Measurements from ENCODE around the gene KCTD6. TPM values are rescaled to one million over a fixed set of nuclear protein-coding genes. Genes with fewer than 3 reads are reported as not detected.
A peak's percentile ranks its signal among the peaks of the same experiment; 100 is the strongest.

KCTD6 gene
- total RNA-seq, 2 experiments from 2014 or later = 5.6 to 5.8 TPM

DNA sequence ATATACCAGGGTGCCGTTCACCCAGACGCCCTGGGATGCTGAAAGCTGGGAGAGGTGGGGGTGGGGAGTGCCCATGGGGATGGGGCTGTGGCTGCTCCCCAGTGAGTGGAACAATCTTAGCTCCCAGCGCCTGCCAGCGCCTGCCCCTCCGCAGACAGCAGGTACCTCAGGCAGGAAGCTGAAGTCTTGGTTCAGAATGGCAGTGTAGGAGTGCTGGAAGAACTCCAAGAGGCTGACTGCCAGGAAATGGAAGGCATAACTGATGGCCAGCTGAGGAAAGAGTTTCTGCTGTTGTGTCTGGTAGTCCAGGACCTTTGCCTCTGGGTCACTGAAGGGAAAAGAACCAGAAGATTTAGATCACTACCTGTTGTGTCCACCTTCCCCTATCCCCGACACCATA is 36.7 kb downstream of the KCTD6 start:
- no peak overlapping the region for H3K4me3 Mint-ChIP-seq
- DNase-seq (no peak), ATAC-seq (no peak)
- peaks cover 12% of the 10 kb centered on the region for H3K4me1 Mint-ChIP-seq (ENCODE audit: low read depth)
- intact Hi-C loops (cut with micrococcal nuclease) = no loop called here
- POLR2A ChIA-PET = no interaction called here
- H3K27ac Mint-ChIP-seq = no peak overlapping the region
- no peaks in the 10 kb centered on the region for H3K27me3 Mint-ChIP-seq
- TF ChIP-seq, protein P1, sequence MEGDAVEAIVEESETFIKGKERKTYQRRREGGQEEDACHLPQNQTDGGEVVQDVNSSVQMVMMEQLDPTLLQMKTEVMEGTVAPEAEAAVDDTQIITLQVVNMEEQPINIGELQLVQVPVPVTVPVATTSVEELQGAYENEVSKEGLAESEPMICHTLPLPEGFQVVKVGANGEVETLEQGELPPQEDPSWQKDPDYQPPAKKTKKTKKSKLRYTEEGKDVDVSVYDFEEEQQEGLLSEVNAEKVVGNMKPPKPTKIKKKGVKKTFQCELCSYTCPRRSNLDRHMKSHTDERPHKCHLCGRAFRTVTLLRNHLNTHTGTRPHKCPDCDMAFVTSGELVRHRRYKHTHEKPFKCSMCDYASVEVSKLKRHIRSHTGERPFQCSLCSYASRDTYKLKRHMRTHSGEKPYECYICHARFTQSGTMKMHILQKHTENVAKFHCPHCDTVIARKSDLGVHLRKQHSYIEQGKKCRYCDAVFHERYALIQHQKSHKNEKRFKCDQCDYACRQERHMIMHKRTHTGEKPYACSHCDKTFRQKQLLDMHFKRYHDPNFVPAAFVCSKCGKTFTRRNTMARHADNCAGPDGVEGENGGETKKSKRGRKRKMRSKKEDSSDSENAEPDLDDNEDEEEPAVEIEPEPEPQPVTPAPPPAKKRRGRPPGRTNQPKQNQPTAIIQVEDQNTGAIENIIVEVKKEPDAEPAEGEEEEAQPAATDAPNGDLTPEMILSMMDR (IDR thresholded peaks at IDR 0.05) = no peak
- CTCF ChIA-PET = interaction anchor here (1.1 kb wide), 1 partner anchor 11 kb away, joined by 4 read pairs; no protein-coding TSS in a partner anchor
- no peaks in the 10 kb centered on the region for H3K36me3 Mint-ChIP-seq (ENCODE audit: low read depth)
- H3K9me3 Mint-ChIP-seq = no peaks in the 10 kb centered on the region

DNA sequence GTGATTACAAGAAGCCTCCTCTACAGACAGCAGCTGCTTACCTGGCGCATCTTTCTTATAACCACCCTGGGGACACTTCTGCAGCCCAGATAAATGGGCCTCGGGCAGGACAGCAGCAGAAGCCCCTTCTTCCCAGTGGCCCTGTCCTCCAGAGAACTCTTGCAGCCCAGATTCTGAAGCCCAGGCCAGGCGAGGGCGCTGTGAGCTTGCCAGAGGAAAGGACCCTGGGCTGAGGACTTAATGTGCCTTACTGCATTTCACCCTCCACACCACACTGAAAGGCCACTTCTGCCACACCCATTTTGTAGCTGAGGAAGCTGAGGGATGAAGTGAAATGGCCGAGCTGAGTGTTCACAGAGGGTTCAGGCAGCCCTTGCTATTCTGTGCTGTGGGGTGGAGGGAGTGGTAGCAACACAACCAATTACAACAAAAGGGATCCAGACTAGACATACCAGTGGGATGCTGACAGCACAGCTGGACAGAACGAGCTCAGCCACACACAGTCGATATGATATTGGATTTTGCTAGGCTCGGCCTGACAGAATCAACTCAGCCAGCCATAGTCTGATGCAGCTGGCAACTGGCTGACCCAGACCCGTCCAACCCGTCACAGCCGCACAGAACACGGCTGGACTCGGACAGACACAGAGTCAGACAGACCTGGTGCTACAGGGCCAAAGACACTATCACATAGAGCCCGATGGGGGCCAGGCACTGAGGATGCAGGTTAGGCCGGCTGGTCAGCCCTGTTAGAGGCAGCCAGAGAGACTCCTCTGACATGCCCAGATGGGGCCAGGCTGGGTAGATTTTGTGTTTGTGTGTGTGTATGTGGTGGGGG is 37.8 kb downstream of the KCTD6 start:
- CTCF ChIA-PET = interaction anchor here (1.1 to 1.2 kb wide), 2 partner anchors 23 to 223 kb away, joined by 3 to 4 read pairs; partner anchors contain the start of genes HTD2 and RPP14

DNA sequence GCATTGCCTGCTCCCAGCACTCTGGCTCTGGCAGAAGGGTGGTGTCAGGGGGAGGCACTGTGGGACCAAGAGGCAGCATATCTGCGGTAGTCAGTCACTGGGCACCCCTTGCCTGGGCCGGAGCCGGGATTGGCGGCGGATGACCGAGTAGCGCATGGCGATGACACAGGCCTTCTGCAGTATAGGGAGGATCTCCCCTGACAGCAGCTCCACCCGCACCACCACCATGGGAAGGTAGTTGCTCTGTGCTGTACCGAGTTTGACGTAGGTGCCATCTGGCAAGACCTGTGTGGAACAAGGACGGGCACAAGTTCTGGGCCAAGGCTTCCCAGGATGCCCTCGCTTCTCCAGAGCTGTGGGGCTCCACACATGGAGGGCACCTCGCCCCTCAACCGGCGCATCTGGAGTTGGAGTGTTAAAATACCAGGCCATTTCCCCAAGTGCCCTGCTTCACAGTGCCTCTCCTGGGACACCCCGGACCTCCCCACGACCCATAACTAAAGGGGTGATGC is 38.5 kb downstream of the KCTD6 start:
- H3K9me3 Mint-ChIP-seq = no peaks in the 10 kb centered on the region
- no peak overlapping the region for H3K4me3 Mint-ChIP-seq
- TF ChIP-seq, protein P1 (IDR thresholded peaks at IDR 0.05) = no peak
- ATAC-seq (no peak), DNase-seq (no peak)
- H3K27me3 Mint-ChIP-seq = no peaks in the 10 kb centered on the region
- no peak overlapping the region for H3K27ac Mint-ChIP-seq
- peaks cover 12% of the 10 kb centered on the region for H3K4me1 Mint-ChIP-seq (ENCODE audit: low read depth)
- H3K36me3 Mint-ChIP-seq (ENCODE audit: low read depth) = no peaks in the 10 kb centered on the region
- intact Hi-C loops (cut with micrococcal nuclease) = loop anchor here (5.0 to 10.0 kb wide), 4 partner anchors 38 to 223 kb away; partner anchors contain the start of genes HTD2, KCTD6, PDHB and RPP14
- ChIA-PET CTCF (interaction anchor here (1.1 to 1.2 kb wide), 2 partner anchors 23 to 224 kb away, joined by 3 to 4 read pairs; partner anchors contain the start of genes HTD2 and RPP14), POLR2A (no interaction called here)

More for the DNA sequence above, 37.8 kb downstream of the KCTD6 start:
- H3K9me3 Mint-ChIP-seq = no peaks in the 10 kb centered on the region
- POLR2A ChIA-PET = interaction anchor here (0.6 kb wide), 1 partner anchor 86 kb away, joined by 5 read pairs; no protein-coding TSS in a partner anchor
- no peaks in the 10 kb centered on the region for H3K36me3 Mint-ChIP-seq (ENCODE audit: low read depth)
- intact Hi-C loops (cut with micrococcal nuclease) = loop anchor here (5.0 to 10.0 kb wide), 4 partner anchors 37 to 222 kb away; partner anchors contain the start of genes HTD2, KCTD6, PDHB and RPP14
- TF ChIP-seq, protein P1 (IDR thresholded peaks at IDR 0.05) = no peak
- H3K4me1 Mint-ChIP-seq (ENCODE audit: low read depth) = peaks cover 12% of the 10 kb centered on the region
- no peak for ATAC-seq
- no peak overlapping the region for H3K27ac Mint-ChIP-seq
- no peak overlapping the region for H3K4me3 Mint-ChIP-seq
- no peaks in the 10 kb centered on the region for H3K27me3 Mint-ChIP-seq
- peak; percentile 25 for DNase-seq

DNA sequence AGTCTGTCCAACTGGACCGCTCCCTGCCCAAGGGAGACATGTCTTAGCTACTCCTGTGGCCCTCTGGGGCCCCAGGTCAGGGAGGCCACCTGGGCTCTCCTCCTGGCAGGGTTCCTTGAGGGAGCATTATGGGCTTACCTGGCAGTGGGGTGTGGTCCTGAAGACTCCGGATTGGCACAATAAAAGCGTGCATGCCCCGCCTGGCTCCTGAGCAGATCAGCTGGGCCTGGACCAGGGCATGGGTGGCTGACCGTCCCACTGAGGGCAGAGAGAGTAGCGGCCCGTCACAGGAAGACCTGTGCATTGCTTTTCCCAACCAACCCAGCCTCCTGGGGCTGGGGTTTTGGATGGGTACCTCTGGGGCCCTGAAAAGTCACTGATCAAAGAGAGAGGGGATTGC is 39.7 kb downstream of the KCTD6 start:
- ChIA-PET CTCF (interaction anchor here (0.6 to 1.6 kb wide), 10 partner anchors 14 to 540 kb away, joined by 3 to 6 read pairs (median 4); no protein-coding TSS in a partner anchor), POLR2A (no interaction called here)
- DNase-seq (no peak), ATAC-seq (no peak)
- Mint-ChIP-seq H3K36me3 (ENCODE audit: low read depth) (no peaks in the 10 kb centered on the region), H3K27ac (no peak overlapping the region), H3K27me3 (no peaks in the 10 kb centered on the region), H3K4me3 (no peak overlapping the region), H3K9me3 (no peaks in the 10 kb centered on the region), H3K4me1 (ENCODE audit: low read depth) (peaks cover 12% of the 10 kb centered on the region)
- intact Hi-C loops (cut with micrococcal nuclease) = loop anchor here (5.0 to 10.0 kb wide), 4 partner anchors 39 to 224 kb away; partner anchors contain the start of genes HTD2, KCTD6, PDHB and RPP14
- TF ChIP-seq, protein P1 (IDR thresholded peaks at IDR 0.05) = peak; percentile 12

Measured in activated CD8-positive, alpha-beta T cell treated with anti-CD3 and anti-CD28 coated beads for 36 hours (primary cell).